ENCODE results near the gene MRPS2. TPM values are rescaled to one million over a fixed set of nuclear protein-coding genes. Genes with fewer than 3 reads are reported as not detected.
"Not testable (repeated sequence)": the region's sequence is repeated elsewhere in the genome, so short reads cannot be mapped to it uniquely, and the experiment has no call there.

The MRPS2 gene
- total and polyA plus RNA-seq, 4 donors: 10.9 to 71.8 (median 31.5) TPM

DNA sequence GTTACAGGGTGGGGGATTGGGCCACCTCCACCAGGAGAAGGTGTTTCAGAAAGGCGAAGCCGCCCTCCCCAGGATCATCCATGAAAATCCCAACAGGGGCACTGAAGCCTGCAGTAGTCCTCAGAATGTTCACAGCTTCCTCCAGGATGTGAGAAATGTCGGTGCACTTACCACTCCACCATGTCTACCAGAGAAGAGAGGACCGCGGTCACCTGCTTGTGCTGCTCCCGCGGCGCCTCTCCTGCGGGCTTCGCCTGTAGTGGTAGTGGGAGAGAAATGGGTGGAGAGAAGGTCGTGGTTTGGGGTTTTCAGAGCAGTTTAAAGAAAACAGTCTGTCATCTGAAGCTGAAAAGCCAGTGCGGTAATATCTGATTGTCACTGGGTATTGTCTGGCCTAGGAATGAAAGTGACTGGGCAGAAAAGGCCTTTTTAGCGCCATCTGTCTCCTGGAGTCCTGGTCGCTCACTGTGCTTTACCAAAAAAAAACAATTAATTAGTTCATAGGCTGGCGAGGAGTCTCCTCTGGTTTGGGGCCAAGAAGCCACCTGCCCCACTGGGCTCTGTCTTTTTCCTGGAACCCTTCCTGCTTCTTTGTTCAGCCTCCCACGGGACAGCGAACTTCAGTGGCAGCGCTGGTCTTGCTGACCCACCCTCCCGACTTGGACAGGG, 43.9 kb upstream of the MRPS2 start:
- DNase-seq (ENCODE audit: low spot score): no peak
- no peaks in the 10 kb centered on the region for H3K4me1 ChIP-seq (ENCODE audit: control insufficient read depth in 4 of 4, insufficient read depth in 4 of 4, low read length in 3 of 4)
- H3K4me3 ChIP-seq (ENCODE audit: low read depth in 1 of 3, low read length in 3 of 3): no peak overlapping the region
- H3K36me3 ChIP-seq (ENCODE audit: control insufficient read depth in 4 of 4, insufficient read depth in 3 of 4, low read depth in 1 of 4, low read length in 3 of 4): no peaks in the 10 kb centered on the region
- TF ChIP-seq RXRA (IDR thresholded peaks at IDR 0.05) (no peak), HNF4A (conservative IDR thresholded peaks at IDR 0.05) (no peak), RAD21 (IDR thresholded peaks at IDR 0.05) (no peak), ATF3 (IDR thresholded peaks at IDR 0.05) (no peak), GABPA (IDR thresholded peaks at IDR 0.05 in 1 of 2, conservative IDR thresholded peaks at IDR 0.05 in 1 of 2) (no peak), SP1 (IDR thresholded peaks at IDR 0.05) (no peak), REST (IDR thresholded peaks at IDR 0.05) (no peak), HNF4G (IDR thresholded peaks at IDR 0.05) (no peak), EGR1 (IDR thresholded peaks at IDR 0.05; ENCODE audit: low read depth in 2 of 2) (no peak), FOXA2 (IDR thresholded peaks at IDR 0.05) (no peak), YY1 (IDR thresholded peaks at IDR 0.05) (no peak)
- TF ChIP-seq, protein P1, sequence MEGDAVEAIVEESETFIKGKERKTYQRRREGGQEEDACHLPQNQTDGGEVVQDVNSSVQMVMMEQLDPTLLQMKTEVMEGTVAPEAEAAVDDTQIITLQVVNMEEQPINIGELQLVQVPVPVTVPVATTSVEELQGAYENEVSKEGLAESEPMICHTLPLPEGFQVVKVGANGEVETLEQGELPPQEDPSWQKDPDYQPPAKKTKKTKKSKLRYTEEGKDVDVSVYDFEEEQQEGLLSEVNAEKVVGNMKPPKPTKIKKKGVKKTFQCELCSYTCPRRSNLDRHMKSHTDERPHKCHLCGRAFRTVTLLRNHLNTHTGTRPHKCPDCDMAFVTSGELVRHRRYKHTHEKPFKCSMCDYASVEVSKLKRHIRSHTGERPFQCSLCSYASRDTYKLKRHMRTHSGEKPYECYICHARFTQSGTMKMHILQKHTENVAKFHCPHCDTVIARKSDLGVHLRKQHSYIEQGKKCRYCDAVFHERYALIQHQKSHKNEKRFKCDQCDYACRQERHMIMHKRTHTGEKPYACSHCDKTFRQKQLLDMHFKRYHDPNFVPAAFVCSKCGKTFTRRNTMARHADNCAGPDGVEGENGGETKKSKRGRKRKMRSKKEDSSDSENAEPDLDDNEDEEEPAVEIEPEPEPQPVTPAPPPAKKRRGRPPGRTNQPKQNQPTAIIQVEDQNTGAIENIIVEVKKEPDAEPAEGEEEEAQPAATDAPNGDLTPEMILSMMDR (IDR thresholded peaks at IDR 0.05; ENCODE audit: low read depth, low read length, missing input control): no peak
- TF ChIP-seq, protein P2, sequence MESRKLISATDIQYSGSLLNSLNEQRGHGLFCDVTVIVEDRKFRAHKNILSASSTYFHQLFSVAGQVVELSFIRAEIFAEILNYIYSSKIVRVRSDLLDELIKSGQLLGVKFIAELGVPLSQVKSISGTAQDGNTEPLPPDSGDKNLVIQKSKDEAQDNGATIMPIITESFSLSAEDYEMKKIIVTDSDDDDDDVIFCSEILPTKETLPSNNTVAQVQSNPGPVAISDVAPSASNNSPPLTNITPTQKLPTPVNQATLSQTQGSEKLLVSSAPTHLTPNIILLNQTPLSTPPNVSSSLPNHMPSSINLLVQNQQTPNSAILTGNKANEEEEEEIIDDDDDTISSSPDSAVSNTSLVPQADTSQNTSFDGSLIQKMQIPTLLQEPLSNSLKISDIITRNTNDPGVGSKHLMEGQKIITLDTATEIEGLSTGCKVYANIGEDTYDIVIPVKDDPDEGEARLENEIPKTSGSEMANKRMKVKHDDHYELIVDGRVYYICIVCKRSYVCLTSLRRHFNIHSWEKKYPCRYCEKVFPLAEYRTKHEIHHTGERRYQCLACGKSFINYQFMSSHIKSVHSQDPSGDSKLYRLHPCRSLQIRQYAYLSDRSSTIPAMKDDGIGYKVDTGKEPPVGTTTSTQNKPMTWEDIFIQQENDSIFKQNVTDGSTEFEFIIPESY (IDR thresholded peaks at IDR 0.05): no peak
- TF ChIP-seq, protein P3, sequence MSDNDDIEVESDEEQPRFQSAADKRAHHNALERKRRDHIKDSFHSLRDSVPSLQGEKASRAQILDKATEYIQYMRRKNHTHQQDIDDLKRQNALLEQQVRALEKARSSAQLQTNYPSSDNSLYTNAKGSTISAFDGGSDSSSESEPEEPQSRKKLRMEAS (IDR thresholded peaks at IDR 0.05): no peak
- no peak overlapping the region for H3K9ac ChIP-seq (ENCODE audit: low read depth in 1 of 2, low read length in 2 of 2)
- WGBS: 86% methylated on average over 19 of the region's 19 CpGs
- H3K9me3 ChIP-seq (ENCODE audit: control insufficient read depth in 4 of 4, low read length in 3 of 4): peaks cover 0 to 2% (median 0%) of the 10 kb centered on the region in 4 donors
- H3K27me3 ChIP-seq (ENCODE audit: control insufficient read depth in 4 of 4, insufficient read depth in 4 of 4, low read length in 3 of 4): no peaks in the 10 kb centered on the region
- H3K27ac ChIP-seq (ENCODE audit: low read depth in 1 of 2, low read length in 2 of 2): no peak overlapping the region

- not testable (repeated sequence) for H3K9ac ChIP-seq (ENCODE audit: low read depth in 1 of 2, low read length in 2 of 2); DNase-seq (ENCODE audit: low spot score); H3K4me1 ChIP-seq (ENCODE audit: control insufficient read depth in 4 of 4, insufficient read depth in 4 of 4, low read length in 3 of 4); H3K4me3 ChIP-seq (ENCODE audit: low read depth in 1 of 3, low read length in 3 of 3); H3K36me3 ChIP-seq (ENCODE audit: control insufficient read depth in 4 of 4, insufficient read depth in 3 of 4, low read depth in 1 of 4, low read length in 3 of 4); H3K27ac ChIP-seq (ENCODE audit: low read depth in 1 of 2, low read length in 2 of 2); H3K9me3 ChIP-seq (ENCODE audit: control insufficient read depth in 4 of 4, low read length in 3 of 4); H3K27me3 ChIP-seq (ENCODE audit: control insufficient read depth in 4 of 4, insufficient read depth in 4 of 4, low read length in 3 of 4)
- 88% methylated on average over 5 of the region's 5 CpGs for WGBS
Observed at GRCh38 chr9:135458478-135458877, 42.0 kb upstream of the MRPS2 start.

Data from liver (tissue), 9 donors.